Fibroblast of pulmonary artery (primary cell): Measurements from ENCODE around the gene HOXA7.

Experiments
- DNase-seq: peaks from one replicate; pipeline ENCODE4 v3.0.0-alpha.2; 2010; ENCODE audit warnings: low read depth
- H3K4me3 ChIP-seq: replicated peaks from 2 replicates; pipeline ENCODE4 v1.5.1; 2011; ENCODE audit warnings: low read depth, mild to moderate bottlenecking, control low read depth, low read length, moderate library complexity
- CTCF ChIP-seq: IDR thresholded peaks from 2 replicates; pipeline ENCODE4 v1.5.1; 2011; ENCODE audit warnings: mild to moderate bottlenecking, control low read depth, low read length, inconsistent platforms; ENCODE audit errors: missing control alignments

The HOXA7 gene

GRCh38 chr7:27202018-27202861, 45.8 kb upstream of the HOXA7 start:
- DNase-seq, result no peak
- no peak for TF ChIP-seq CTCF
- H3K4me3 ChIP-seq, result no peak overlapping the region

GRCh38 chr7:27201580-27202017, 45.1 kb upstream of the HOXA7 start:
- H3K4me3 ChIP-seq, result no peak overlapping the region
- no peak for DNase-seq
- no peak for TF ChIP-seq CTCF

- H3K4me3 ChIP-seq, result no peak overlapping the region
- no peak for TF ChIP-seq CTCF
- DNase-seq, result no peak
These were observed 44.5 kb upstream of the HOXA7 start for GRCh38 chr7:27200761-27201579.

GRCh38 chr7:27199849-27200760, 43.6 kb upstream of the HOXA7 start, which contains the start of gene HOXA13:
Gene HOXA13 (minus strand): TSS chr7:27200091. CDS start chr7:27200077, 14 bp downstream.
- DNase-seq, result no peak
- no peak within 1 kb of the TSS for H3K4me3 ChIP-seq
- no peak for TF ChIP-seq CTCF

- H3K4me3 ChIP-seq, result no peak overlapping the region
- DNase-seq, result no peak
- no peak for TF ChIP-seq CTCF
These were observed 42.7 kb upstream of the HOXA7 start for GRCh38 chr7:27198871-27199801.
